Activated CD8-positive, alpha-beta memory T cell treated with anti-CD3 and anti-CD28 coated beads, Interleukin-2, amount 50 U/mL, for 1 hour (primary cell): ENCODE data around the gene SMU1.
"Not testable (repeated sequence)": the region's sequence is repeated elsewhere in the genome, so short reads cannot be mapped to it uniquely, and the experiment has no call there.

ENCODE experiments used
- DNase-seq: peaks from one replicate; pipeline ENCODE4 v3.0.0-alpha.2; 2020; ENCODE audit errors: extremely low read depth

Gene SMU1

GRCh38 chr9:33013962-33014664 lies 62.4 kb downstream of the SMU1 start:
- DNase-seq = no peak

DNA sequence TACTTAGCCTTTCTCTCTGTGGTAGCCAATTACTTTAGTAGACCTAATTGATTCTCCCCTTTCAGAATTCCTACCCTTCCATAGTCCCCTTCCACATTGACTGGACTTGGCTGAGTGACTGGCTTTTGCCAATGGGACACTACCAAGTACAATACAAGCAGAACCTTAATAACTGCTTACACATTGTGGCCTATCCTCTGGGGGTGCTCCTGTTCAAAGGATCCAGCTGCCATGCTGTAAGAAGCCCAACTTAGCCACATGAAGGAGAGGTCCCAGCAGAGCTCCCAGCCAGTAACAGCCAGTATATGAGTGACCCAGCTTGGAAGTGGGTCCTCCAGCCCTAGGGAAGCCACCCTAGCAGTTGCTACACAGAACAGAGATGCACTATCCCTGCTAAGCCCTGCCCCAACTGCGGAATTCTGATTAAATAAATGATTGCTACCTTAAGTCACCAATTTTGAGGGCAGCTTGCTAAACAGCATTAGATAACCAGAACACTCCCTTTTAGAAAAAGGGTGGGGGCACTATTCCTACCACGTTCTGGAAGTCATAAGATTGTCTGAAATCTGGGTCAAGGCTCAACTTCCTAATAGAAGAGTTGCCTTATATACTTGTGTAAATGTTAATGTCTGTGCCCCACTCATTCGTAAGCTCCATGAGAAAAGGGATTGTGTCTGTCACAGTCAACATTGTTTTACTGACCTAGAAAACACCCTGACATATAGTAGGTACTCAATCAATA lies 64.0 kb downstream of the SMU1 start:
- no peak for DNase-seq

GRCh38 chr9:33011831-33012230 lies 64.6 kb downstream of the SMU1 start:
- DNase-seq = no peak

GRCh38 chr9:33007755-33008154 lies 68.7 kb downstream of the SMU1 start:
- no peak for DNase-seq

DNA sequence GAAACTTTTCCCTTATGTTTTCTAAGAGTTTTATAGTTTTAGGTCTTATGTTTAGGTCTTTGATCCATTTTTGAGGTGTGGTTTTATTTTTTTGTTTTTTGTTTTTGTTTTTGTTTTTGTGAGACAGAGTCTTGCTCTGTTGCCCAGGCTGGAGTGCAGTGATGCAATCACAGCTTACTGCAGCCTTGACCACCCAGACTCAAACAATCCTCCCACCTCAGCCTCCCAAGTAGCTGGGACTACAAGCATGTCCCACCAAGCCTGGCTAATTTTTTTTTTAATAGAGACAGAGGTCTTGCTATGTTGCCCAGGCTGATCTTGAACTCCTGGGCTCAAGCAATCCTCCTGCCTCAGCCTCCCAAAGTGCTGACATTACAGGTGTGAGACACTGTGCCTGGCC lies 71.1 kb downstream of the SMU1 start:
- DNase-seq = not testable (repeated sequence)

DNA sequence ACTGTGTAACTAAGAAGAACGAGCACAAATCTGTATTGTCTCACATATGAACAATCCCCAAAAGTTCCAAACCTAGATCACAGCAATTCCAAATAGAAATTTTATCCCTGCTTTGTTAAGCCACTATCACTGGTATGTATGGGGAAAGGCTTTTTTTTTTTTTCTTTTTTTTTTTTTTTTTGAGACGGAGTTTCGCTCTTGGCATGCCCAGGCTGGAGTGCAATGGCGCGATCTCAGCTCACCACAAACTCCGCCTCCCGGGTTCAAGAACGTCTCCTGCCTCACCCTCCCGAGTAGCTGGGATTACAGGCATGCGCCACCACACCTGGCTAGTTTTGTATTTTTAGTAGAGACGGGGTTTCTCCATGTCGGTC lies 75.8 kb downstream of the SMU1 start:
- not testable (repeated sequence) for DNase-seq

- no peak for DNase-seq
These were observed 83.8 kb downstream of the SMU1 start for GRCh38 chr9:32992595-32993238.

GRCh38 chr9:32991897-32992594 lies 84.4 kb downstream of the SMU1 start:
- DNase-seq = no peak
